Measurements from ENCODE around the gene GALNT18. TPM values are rescaled to one million over a fixed set of nuclear protein-coding genes. Genes with fewer than 3 reads are reported as not detected.

Gene GALNT18
- total and polyA plus RNA-seq, 2 donors: 21.6 to 33.2 TPM

GRCh38 chr11:11267312-11267711 lies 354.5 kb downstream of the GALNT18 start:
- H3K36me3 ChIP-seq (ENCODE audit: insufficient read depth): no peaks in the 10 kb centered on the region
- no peak overlapping the region for H3K27ac ChIP-seq (ENCODE audit: low read depth)
- no peaks in the 10 kb centered on the region for H3K4me1 ChIP-seq (ENCODE audit: insufficient read depth)
- no peak overlapping the region for H3K4me3 ChIP-seq (ENCODE audit: low read depth, low read length)
- DNase-seq (ENCODE audit: extremely low spot score): no peak

GRCh38 chr11:11265994-11266606 lies 355.7 kb downstream of the GALNT18 start:
- Histone ChIP-seq H3K4me1 (ENCODE audit: insufficient read depth) (no peaks in the 10 kb centered on the region), H3K27ac (ENCODE audit: low read depth) (no peak overlapping the region), H3K4me3 (ENCODE audit: low read depth, low read length) (no peak overlapping the region), H3K36me3 (ENCODE audit: insufficient read depth) (no peaks in the 10 kb centered on the region)
- no peak for DNase-seq (ENCODE audit: extremely low spot score)
- 53% methylated on average over 8 of the region's 8 CpGs for WGBS

DNA sequence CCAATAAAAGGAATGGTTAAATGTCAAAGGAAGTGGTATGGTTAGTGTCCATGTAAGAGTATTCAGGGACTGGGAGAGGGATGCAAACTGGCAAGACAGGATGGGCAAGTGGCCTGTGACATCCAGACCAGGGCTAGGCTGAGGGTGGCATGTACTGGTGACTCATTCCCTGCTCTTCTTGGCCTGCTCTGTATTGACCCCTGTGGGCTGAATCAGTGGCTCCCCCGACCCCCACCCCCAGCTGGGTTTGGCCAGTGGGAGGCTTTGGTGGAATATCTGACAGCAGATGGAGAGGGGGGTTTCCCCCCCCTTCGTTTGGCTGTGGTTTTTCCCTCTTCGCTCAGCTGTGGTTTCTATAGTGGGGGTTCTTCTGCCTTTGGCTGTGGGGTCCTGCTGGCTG lies 356.5 kb downstream of the GALNT18 start:
- Histone ChIP-seq H3K4me1 (ENCODE audit: insufficient read depth) (no peaks in the 10 kb centered on the region), H3K36me3 (ENCODE audit: insufficient read depth) (no peaks in the 10 kb centered on the region), H3K4me3 (ENCODE audit: low read depth, low read length) (no peak overlapping the region), H3K27ac (ENCODE audit: low read depth) (no peak overlapping the region)
- WGBS: 73% methylated on average over 3 of the region's 3 CpGs
- DNase-seq (ENCODE audit: extremely low spot score): no peak

DNA sequence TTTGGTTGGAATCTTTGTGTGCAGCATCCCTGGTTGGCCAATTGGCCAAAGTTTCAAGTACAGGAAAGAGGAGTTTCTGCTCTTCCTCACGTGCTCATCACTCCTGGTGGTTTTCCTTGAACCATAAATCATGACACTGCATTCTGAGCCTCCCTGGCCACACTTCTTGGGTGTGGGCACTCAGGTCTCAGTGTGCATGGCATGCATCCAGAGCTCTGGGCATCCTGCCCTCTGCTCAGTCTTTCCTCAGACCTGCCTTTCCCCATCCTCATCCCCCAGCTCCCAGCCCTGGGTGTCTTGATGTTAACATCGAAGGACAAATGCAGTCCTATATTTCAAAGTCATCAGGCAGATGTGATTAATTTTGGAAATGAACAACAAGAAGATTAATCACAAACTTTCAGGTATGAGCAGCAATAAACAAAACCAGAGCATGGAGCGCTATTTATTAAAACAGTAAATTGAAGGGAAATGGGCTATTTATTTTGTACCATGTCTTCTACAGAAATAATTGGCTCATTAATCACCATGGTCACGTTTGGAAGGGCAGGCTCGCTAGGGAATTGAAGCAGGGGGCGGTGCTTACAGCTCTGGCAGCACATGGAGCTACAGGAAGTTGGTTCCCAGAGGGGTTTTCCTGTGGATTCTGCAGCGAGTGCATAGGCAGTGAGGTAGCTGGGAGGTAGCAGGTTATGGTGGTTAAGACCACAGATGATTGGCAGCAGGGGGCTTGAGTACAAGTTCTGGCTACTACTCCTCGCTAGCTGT lies 358.4 kb downstream of the GALNT18 start:
- DNase-seq (ENCODE audit: extremely low spot score): no peak
- Histone ChIP-seq H3K4me3 (ENCODE audit: low read depth, low read length) (no peak overlapping the region), H3K4me1 (ENCODE audit: insufficient read depth) (no peaks in the 10 kb centered on the region), H3K36me3 (ENCODE audit: insufficient read depth) (no peaks in the 10 kb centered on the region), H3K27ac (ENCODE audit: low read depth) (no peak overlapping the region)
- WGBS: 52% methylated on average over 8 of the region's 8 CpGs

DNA sequence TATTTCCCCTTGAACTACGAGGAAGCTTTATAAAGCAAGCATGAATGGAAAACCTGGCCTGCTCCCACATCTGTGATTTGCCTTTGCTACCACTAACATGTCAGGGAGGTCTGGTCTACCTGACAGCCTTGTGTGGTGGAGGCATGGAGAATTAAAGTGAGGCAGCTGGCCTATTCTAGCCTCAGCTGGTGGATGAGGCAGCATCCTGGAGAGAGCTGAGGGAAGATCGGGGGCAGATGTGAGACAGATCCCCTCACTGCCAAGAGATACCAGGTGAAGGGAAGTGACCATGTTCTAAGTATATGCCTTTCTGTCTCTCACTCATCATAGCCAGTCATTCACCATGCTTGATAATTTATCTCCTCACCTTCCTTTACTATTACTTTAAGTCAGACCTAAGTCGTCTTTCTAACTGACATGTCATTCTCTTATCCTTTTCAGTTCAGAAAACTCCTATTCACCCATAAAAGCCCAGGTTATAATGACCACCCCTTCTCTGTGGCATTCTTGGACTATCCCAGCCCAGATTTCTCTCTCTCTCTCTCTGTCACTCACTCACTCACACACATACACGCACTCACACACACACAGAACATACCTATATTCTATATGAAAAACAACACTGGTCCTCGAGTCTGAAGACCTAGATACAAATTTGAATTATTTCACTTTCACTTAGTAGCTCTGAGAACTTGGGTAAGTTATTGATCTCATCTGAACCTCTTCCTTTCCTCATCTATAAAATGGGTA lies 359.5 kb downstream of the GALNT18 start:
- Histone ChIP-seq H3K27ac (ENCODE audit: low read depth) (no peak overlapping the region), H3K36me3 (ENCODE audit: insufficient read depth) (no peaks in the 10 kb centered on the region), H3K4me3 (ENCODE audit: low read depth, low read length) (no peak overlapping the region), H3K4me1 (ENCODE audit: insufficient read depth) (no peaks in the 10 kb centered on the region)
- WGBS: 91% methylated on average over 5 of the region's 5 CpGs
- DNase-seq (ENCODE audit: extremely low spot score): no peak

- no peak overlapping the region for H3K4me3 ChIP-seq (ENCODE audit: low read depth, low read length)
- no peaks in the 10 kb centered on the region for H3K4me1 ChIP-seq (ENCODE audit: insufficient read depth)
- no peak for DNase-seq (ENCODE audit: extremely low spot score)
- WGBS: 86% methylated on average over 5 of the region's 5 CpGs
- no peaks in the 10 kb centered on the region for H3K36me3 ChIP-seq (ENCODE audit: insufficient read depth)
- H3K27ac ChIP-seq (ENCODE audit: low read depth): no peak overlapping the region
These were observed 360.2 kb downstream of the GALNT18 start for GRCh38 chr11:11261629-11262028.

GRCh38 chr11:11260903-11261302 lies 360.9 kb downstream of the GALNT18 start:
- no peaks in the 10 kb centered on the region for H3K36me3 ChIP-seq (ENCODE audit: insufficient read depth)
- DNase-seq (ENCODE audit: extremely low spot score): no peak
- H3K27ac ChIP-seq (ENCODE audit: low read depth): no peak overlapping the region
- H3K4me1 ChIP-seq (ENCODE audit: insufficient read depth): no peaks in the 10 kb centered on the region
- H3K4me3 ChIP-seq (ENCODE audit: low read depth, low read length): no peak overlapping the region
- WGBS: 75% methylated on average over 4 of the region's 4 CpGs

DNA sequence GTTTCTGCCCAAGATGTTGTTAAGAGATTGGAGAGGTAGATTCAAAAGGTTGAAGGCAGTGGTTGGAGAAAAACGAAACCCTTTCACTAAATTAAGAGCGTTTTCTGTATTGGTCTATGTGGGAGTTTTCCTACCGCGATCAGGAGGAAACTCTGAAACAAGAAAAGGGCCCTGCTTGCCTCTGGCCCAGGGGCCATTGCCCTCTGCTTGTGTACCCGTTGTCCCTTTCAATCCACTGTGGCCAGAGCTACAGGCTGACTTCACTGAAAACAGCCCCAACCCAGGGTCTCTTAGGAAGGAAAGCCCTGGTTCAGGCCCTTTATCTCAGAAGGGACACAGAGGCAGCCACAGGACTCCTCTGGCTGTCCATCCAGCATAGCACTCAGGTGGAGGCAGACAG lies 367.8 kb downstream of the GALNT18 start:
- WGBS: 88% methylated on average over 5 of the region's 5 CpGs
- no peak for DNase-seq (ENCODE audit: extremely low spot score)
- Histone ChIP-seq H3K27ac (ENCODE audit: low read depth) (no peak overlapping the region), H3K4me1 (ENCODE audit: insufficient read depth) (no peaks in the 10 kb centered on the region), H3K4me3 (ENCODE audit: low read depth, low read length) (no peak overlapping the region), H3K36me3 (ENCODE audit: insufficient read depth) (no peaks in the 10 kb centered on the region)

- no peak for DNase-seq (ENCODE audit: extremely low spot score)
- Histone ChIP-seq H3K36me3 (ENCODE audit: insufficient read depth) (no peaks in the 10 kb centered on the region), H3K27ac (ENCODE audit: low read depth) (no peak overlapping the region), H3K4me3 (ENCODE audit: low read depth, low read length) (no peak overlapping the region), H3K4me1 (ENCODE audit: insufficient read depth) (no peaks in the 10 kb centered on the region)
- whole genome bisulfite sequencing: 73% methylated on average over 4 of the region's 4 CpGs
These were observed 368.3 kb downstream of the GALNT18 start for GRCh38 chr11:11253497-11253896.

GRCh38 chr11:11252403-11252802 lies 369.4 kb downstream of the GALNT18 start:
- H3K36me3 ChIP-seq (ENCODE audit: insufficient read depth): no peaks in the 10 kb centered on the region
- no peaks in the 10 kb centered on the region for H3K4me1 ChIP-seq (ENCODE audit: insufficient read depth)
- H3K27ac ChIP-seq (ENCODE audit: low read depth): no peak overlapping the region
- no peak for DNase-seq (ENCODE audit: extremely low spot score)
- H3K4me3 ChIP-seq (ENCODE audit: low read depth, low read length): no peak overlapping the region
- 88% methylated on average over 6 of the region's 6 CpGs for WGBS

GRCh38 chr11:11251394-11251970 lies 370.3 kb downstream of the GALNT18 start:
- WGBS: 86% methylated on average over 4 of the region's 4 CpGs
- Histone ChIP-seq H3K4me1 (ENCODE audit: insufficient read depth) (no peaks in the 10 kb centered on the region), H3K27ac (ENCODE audit: low read depth) (no peak overlapping the region), H3K4me3 (ENCODE audit: low read depth, low read length) (no peak overlapping the region), H3K36me3 (ENCODE audit: insufficient read depth) (no peaks in the 10 kb centered on the region)
- no peak for DNase-seq (ENCODE audit: extremely low spot score)

DNA sequence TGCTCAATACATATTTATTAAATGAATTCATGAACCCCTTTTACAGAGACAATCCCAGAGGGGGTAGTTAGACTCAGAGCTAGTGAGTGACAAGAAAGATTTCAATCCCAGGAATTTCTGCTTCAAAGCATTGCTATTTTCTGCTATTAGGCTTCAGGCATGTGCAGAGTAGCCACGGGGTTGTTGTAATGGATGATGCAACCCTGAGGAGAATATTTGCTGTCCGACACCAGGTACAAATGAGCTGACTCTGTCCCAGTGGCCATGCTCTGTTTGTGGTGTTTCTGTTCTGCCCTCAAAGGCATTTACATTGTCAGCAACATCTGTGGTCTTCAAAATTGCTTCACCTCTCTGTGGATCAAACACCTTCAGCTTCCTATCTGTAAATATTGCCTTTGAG lies 371.3 kb downstream of the GALNT18 start:
- WGBS: 51% methylated on average over 2 of the region's 2 CpGs
- no peak overlapping the region for H3K4me3 ChIP-seq (ENCODE audit: low read depth, low read length)
- no peak for DNase-seq (ENCODE audit: extremely low spot score)
- no peaks in the 10 kb centered on the region for H3K36me3 ChIP-seq (ENCODE audit: insufficient read depth)
- no peak overlapping the region for H3K27ac ChIP-seq (ENCODE audit: low read depth)
- H3K4me1 ChIP-seq (ENCODE audit: insufficient read depth): no peaks in the 10 kb centered on the region

DNA sequence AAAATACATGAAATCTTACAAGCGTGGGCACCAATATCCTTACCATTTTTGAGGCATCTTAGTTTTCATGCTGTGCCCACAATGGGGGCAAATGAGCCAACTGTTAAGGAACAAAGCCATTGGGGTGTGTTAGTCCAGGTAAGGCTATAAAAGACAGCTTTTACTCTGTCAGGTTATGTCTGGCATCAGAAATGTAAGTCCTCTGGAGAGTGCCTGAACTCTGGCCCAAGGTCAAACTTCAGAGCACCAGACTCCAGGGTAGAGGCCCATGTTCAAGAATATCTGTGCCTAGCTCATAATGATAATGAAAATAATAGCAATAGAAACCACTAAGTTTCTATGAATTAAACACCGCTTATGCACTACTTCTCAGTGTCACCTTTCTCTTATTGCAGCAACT lies 374.2 kb downstream of the GALNT18 start:
- Histone ChIP-seq H3K36me3 (ENCODE audit: insufficient read depth) (no peaks in the 10 kb centered on the region), H3K4me3 (ENCODE audit: low read depth, low read length) (no peak overlapping the region), H3K4me1 (ENCODE audit: insufficient read depth) (no peaks in the 10 kb centered on the region), H3K27ac (ENCODE audit: low read depth) (no peak overlapping the region)
- 92% methylated on average over 2 of the region's 2 CpGs for WGBS
- no peak for DNase-seq (ENCODE audit: extremely low spot score)

DNA sequence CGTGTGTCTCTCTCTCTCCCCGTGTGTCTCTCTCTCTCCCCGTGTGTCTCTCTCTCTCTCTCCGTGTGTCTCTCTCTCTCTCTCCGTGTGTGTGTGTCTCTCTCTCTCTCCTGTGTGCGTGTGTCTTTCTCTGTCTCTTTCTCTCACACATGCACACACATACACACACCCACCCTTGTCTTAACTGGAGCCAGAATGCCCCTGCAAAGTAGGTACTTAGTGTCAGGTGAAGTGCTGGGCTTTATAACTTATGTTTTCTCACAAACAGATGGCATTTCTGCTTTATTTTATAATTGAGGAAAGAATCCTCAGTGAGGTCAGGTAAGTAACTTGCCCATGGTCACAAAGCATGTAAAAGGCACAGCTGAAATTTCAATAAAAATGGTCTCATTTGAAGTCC lies 374.7 kb downstream of the GALNT18 start:
- H3K27ac ChIP-seq (ENCODE audit: low read depth): no peak overlapping the region
- no peaks in the 10 kb centered on the region for H3K36me3 ChIP-seq (ENCODE audit: insufficient read depth)
- no peaks in the 10 kb centered on the region for H3K4me1 ChIP-seq (ENCODE audit: insufficient read depth)
- DNase-seq (ENCODE audit: extremely low spot score): no peak
- 70% methylated on average over 6 of the region's 6 CpGs for WGBS
- no peak overlapping the region for H3K4me3 ChIP-seq (ENCODE audit: low read depth, low read length)

All from urinary bladder (tissue), 4 donors.